Motor neuron (in vitro differentiated cells): ENCODE data around the gene USP9Y. TPM values are rescaled to one million over a fixed set of nuclear protein-coding genes. Genes with fewer than 3 reads are reported as not detected.

ENCODE experiments used
- ATAC-seq, 8 experiments: fragments of 200-7000 bp; cut with Tn5 transposase; replicated peaks in 6 of 8; 2 replicates each; pipeline ENCODE4 v1.8.0; 2021; ENCODE audit warnings: mild to moderate bottlenecking in 8 of 8, moderate library complexity in 8 of 8
- H3K27ac ChIP-seq, 2 donors: fragments of 250-450 bp; sonication (Bioruptor Pico); 2 replicates each; pipeline ENCODE4 v1.9.0; 2021; ENCODE audit warnings: antibody characterized with exemption in 2 of 2, mild to moderate bottlenecking in 2 of 2, moderate library complexity in 1 of 2
- H3K4me1 ChIP-seq, 2 donors: fragments of 250-450 bp; sonication (Bioruptor Pico); replicated peaks in 1 of 2; 2 replicates each; pipeline ENCODE4 v1.6.1; 2021; ENCODE audit warnings: antibody characterized with exemption in 2 of 2, mild to moderate bottlenecking in 2 of 2, moderate library complexity in 1 of 2
- H3K4me3 ChIP-seq, 5 donors: fragments of 250-450 bp; sonication (Bioruptor Pico); 2 replicates each; pipeline ENCODE4 v1.9.0; 2021; ENCODE audit warnings: antibody characterized with exemption in 5 of 5, mild to moderate bottlenecking in 5 of 5, moderate library complexity in 4 of 5
- WGBS, 10 experiments: fragments of 450-650 bp; shearing (Covaris generic); methylation state at CpG; one replicate each; pipeline ENCODE4 v1.0.0; 2022; 5-methylcytosine and 5-hydroxymethylcytosine counted together
- in situ Hi-C, 9 experiments: fragments of 400-800 bp; cut with MboI; loops; one replicate each; pipeline ENCODE4 v1.15.0; 2021; ENCODE audit warnings: low sequenced_read_pairs in 9 of 9, low pct_unique_long_range_greater_than_20kb in 2 of 9; ENCODE audit not compliant: unreplicated experiment in 9 of 9
- total RNA-seq, 8 experiments: library from RNA; unstranded; fragments of 300-600 nt; gene quantifications; 2 replicates each; pipeline versions ENCODE4 v1.2.3 to v1.2.4, GENCODE V29; 2022

The USP9Y gene
- total RNA-seq, 8 experiments from 2014 or later = 23.0 to 38.5 (median 29.4) TPM; not detected in 2

DNA sequence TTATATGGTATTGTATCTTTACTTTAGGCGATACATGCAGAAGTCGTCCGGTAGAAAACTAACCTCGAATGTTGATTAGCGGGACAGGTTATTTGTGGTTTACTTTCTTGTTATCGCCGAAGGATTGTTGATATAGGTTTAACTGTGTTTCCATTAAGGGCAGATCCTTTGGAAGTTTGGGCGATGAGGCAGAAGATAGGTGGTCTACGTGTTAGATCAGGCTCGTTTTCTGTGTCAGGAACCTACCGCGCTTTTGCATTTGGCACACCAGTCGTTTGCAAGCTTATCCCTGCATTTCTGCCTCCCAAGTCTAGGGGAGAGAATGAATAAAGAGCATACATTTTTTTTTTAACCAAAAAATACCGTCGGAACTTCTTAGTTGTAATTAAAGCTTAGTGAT is 204.9 kb downstream of the USP9Y start:
- Histone ChIP-seq H3K27ac (peak overlapping the region; percentile 94 to 97), H3K4me3 (peak overlapping the region in 4 of 5 donors; percentile 57 to 92 (median 68)), H3K4me1 (no peaks in the 10 kb centered on the region)
- WGBS, 10 experiments = 0% methylated on average over 2 to 6 of the region's 15 CpGs; no CpG with 5 or more reads in 8 of the 10 experiments
- in situ Hi-C loops = no loop called here
- peak in 1 of 8 experiments; percentile 3 for ATAC-seq

Other genes starting within 250 kb of the USP9Y start
- 10 to 100 TPM in 6 of 8 experiments, under 1 TPM in 1, not detected in 1; 0.05 to 88.2 (median 74.6) TPM for gene DDX3Y, start 203.6 kb downstream of the USP9Y start, total RNA-seq